ENCODE measurements around the gene PRKCQ. TPM values are rescaled to one million over a fixed set of nuclear protein-coding genes. Genes with fewer than 3 reads are reported as not detected.

Gene PRKCQ
- total and polyA plus RNA-seq, 2 of the 8 experiments (the other 6 are each of a cell fraction or from before 2014, with no cell fraction given), result 9.1 to 22.6 TPM

- H3K23ac ChIP-seq (ENCODE audit: insufficient read length), result no peak overlapping the region
- no peak overlapping the region for H3K9ac ChIP-seq (replicated peaks in 1 of 4; ENCODE audit: extremely low read depth in 1 of 4, low read depth in 3 of 4, low read length in 3 of 4)
- no peak overlapping the region for H2AFZ ChIP-seq (ENCODE audit: low read length)
- H2BK15ac ChIP-seq (ENCODE audit: low read length), result no peak overlapping the region
- H3K14ac ChIP-seq (ENCODE audit: insufficient read length), result no peak overlapping the region
- no peaks in the 10 kb centered on the region for H4K20me1 ChIP-seq (replicated peaks in 1 of 2; ENCODE audit: control insufficient read depth in 1 of 2, insufficient read depth in 2 of 2, low read length in 2 of 2)
- H3K9me3 ChIP-seq (ENCODE audit: insufficient read depth in 2 of 2, low read depth in 1 of 2, low read length in 1 of 2), result no peaks in the 10 kb centered on the region
- H3K27ac ChIP-seq (ENCODE audit: low read depth, low read length), result no peak overlapping the region
- FAIRE-seq, result no peak
- H3K79me1 ChIP-seq (ENCODE audit: low read depth, low read length), result no peaks in the 10 kb centered on the region
- H3K4ac ChIP-seq (replicated peaks; ENCODE audit: insufficient read length, low read depth, low read length), result no peak overlapping the region
- H3K4me3 ChIP-seq (ENCODE audit: extremely low read depth in 1 of 4, insufficient read depth in 2 of 4, low read depth in 3 of 4, low read length in 4 of 4), result no peak overlapping the region
- no peaks in the 10 kb centered on the region for H3K27me3 ChIP-seq (replicated peaks in 1 of 4; ENCODE audit: control insufficient read depth in 3 of 4, extremely low read depth in 1 of 4, insufficient read depth in 3 of 4, low read length in 3 of 4)
- POLR2A ChIA-PET (ENCODE audit: partially characterized antibody), result interaction anchor here (1.2 kb wide), 1 partner anchor 209 kb away, joined by 5 read pairs; the partner anchor contains the start of gene PFKFB3
- CTCF ChIA-PET (ENCODE audit: partially characterized antibody), result interaction anchor here (0.6 to 3.8 kb wide), 7 partner anchors 10 to 458 kb away, joined by 3 to 15 read pairs (median 4); no protein-coding TSS in a partner anchor
- H2BK12ac ChIP-seq (ENCODE audit: low read depth, low read length), result no peak overlapping the region
- H2BK20ac ChIP-seq (ENCODE audit: low read length), result no peak overlapping the region
- no peak overlapping the region for H2AK5ac ChIP-seq (ENCODE audit: low read depth, low read length)
- H3K4me1 ChIP-seq (replicated peaks in 1 of 4; ENCODE audit: control insufficient read depth in 3 of 4, insufficient read depth in 4 of 4, low read length in 3 of 4), result peaks cover 0 to 3% (median 0%) of the 10 kb centered on the region in 4 experiments; a peak in 1 of 7 replicates
- H4K5ac ChIP-seq (ENCODE audit: insufficient read length, low read depth, low read length), result no peak overlapping the region
- H2BK120ac ChIP-seq (replicated peaks; ENCODE audit: low read depth, low read length), result no peak overlapping the region
- peaks cover 3% of the 10 kb centered on the region; the same call in 1 of the 2 replicates for H3K23me2 ChIP-seq (ENCODE audit: low read depth, low read length)
- H3K56ac ChIP-seq (replicated peaks; ENCODE audit: insufficient read length, low read depth, low read length), result no peak overlapping the region
- H3K18ac ChIP-seq (ENCODE audit: extremely low read depth, low read length), result no peak overlapping the region
- DNase-seq (ENCODE audit: low read depth in 1 of 2, low spot score in 2 of 2), result no peak
- H4K91ac ChIP-seq (replicated peaks; ENCODE audit: insufficient read length, low read length), result no peak overlapping the region
- no peak overlapping the region for H2BK5ac ChIP-seq (ENCODE audit: low read depth, low read length)
- H3K79me2 ChIP-seq (ENCODE audit: control insufficient read depth in 1 of 2, insufficient read depth in 2 of 2, low read length in 2 of 2), result no peaks in the 10 kb centered on the region; a peak in 1 of 4 replicates
- H3K4me2 ChIP-seq (ENCODE audit: insufficient read depth in 1 of 2, low read depth in 2 of 2, low read length in 2 of 2), result no peak overlapping the region
- no peaks in the 10 kb centered on the region for H3K36me3 ChIP-seq (ENCODE audit: control insufficient read depth in 2 of 4, insufficient read depth in 4 of 4, low read length in 3 of 4)
- 88% methylated on average over 3 of the region's 3 CpGs; no CpG with 5 or more reads in 1 of the 2 experiments for WGBS, 2 experiments (ENCODE audit: extremely low coverage in 1 of 2, insufficient coverage in 1 of 2, insufficient read length in 1 of 2, insufficient replicate concordance in 2 of 2, low coverage in 1 of 2, low lambda C conversion rate in 2 of 2, missing lambda C conversion rate in 1 of 2)
- H4K8ac ChIP-seq (ENCODE audit: extremely low read depth, insufficient read depth, low read length), result no peak overlapping the region
- TF ChIP-seq CEBPB (IDR thresholded peaks at IDR 0.05; ENCODE audit: low read depth, low read length) (no peak), EZH2 (IDR thresholded peaks at IDR 0.05; ENCODE audit: low read depth, low read length, severe bottlenecking) (no peak), FOSL1 (IDR thresholded peaks at IDR 0.05; ENCODE audit: insufficient read depth, low read depth, low read length) (no peak), SRF (IDR thresholded peaks at IDR 0.05; ENCODE audit: low read depth, low read length) (no peak), CBX5 (IDR thresholded peaks at IDR 0.05; ENCODE audit: low read depth, low read length) (no peak), SAP30 (IDR thresholded peaks at IDR 0.05; ENCODE audit: insufficient read depth, insufficient replicate concordance, low read length) (no peak), RXRA (IDR thresholded peaks at IDR 0.05; ENCODE audit: insufficient read depth, low read depth, low read length) (no peak), SP1 (IDR thresholded peaks at IDR 0.05; ENCODE audit: low read depth, low read length) (no peak), KDM4A (IDR thresholded peaks at IDR 0.05; ENCODE audit: low read depth, low read length, severe bottlenecking) (no peak)
- TF ChIP-seq, protein P1, sequence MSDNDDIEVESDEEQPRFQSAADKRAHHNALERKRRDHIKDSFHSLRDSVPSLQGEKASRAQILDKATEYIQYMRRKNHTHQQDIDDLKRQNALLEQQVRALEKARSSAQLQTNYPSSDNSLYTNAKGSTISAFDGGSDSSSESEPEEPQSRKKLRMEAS (IDR thresholded peaks at IDR 0.05), result no peak
Observed at GRCh38 chr10:6411436-6411835, 168.6 kb downstream of the PRKCQ start.
